HG03066 (cell line): ENCODE measurements around the gene IPCEF1.

Source experiments
- ATAC-seq: cut with Tn5 transposase; IDR thresholded peaks from one replicate; pipeline ENCODE4 v1.9.1; 2021; ENCODE audit warnings: low read depth; ENCODE audit not compliant: unreplicated experiment

IPCEF1 gene

DNA sequence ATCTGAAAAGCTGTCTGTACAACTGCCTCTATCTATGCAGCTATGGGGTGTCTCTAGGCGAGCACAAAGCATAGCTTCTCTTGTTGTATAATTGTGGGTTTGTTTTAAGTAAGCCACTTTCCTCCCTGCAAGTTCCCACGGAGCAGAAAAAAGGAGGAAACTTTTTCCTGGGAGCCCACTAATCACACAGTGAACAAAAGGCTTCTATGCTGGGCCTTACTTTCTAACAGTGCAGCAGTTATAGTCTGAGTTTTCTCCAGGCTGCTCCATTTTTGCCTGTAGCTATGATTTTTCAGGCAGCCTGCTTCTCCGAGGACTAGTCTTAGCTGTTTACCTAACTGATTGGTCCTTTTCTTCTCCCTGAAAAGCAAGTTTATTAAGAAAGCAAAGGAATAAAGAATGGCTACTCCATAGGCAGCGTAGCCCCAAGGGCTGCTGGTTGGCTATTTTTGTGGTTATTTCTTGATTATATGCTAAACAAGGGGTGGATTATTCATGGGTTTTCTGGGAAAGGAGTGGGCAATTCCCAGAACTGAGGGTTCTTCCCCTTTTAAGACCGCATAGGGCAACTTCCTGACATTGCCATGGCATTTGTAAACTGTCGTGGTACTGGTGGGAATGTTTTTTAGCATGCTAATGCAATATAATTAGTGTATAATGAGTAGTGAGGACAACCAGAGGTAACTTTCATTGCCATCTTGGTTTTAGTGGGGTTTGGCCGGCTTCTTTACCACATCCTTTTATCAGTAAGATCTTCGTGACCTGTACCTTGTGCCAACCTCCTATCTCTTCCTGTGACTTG lies 233.2 kb downstream of the IPCEF1 start:
- no peak for ATAC-seq

DNA sequence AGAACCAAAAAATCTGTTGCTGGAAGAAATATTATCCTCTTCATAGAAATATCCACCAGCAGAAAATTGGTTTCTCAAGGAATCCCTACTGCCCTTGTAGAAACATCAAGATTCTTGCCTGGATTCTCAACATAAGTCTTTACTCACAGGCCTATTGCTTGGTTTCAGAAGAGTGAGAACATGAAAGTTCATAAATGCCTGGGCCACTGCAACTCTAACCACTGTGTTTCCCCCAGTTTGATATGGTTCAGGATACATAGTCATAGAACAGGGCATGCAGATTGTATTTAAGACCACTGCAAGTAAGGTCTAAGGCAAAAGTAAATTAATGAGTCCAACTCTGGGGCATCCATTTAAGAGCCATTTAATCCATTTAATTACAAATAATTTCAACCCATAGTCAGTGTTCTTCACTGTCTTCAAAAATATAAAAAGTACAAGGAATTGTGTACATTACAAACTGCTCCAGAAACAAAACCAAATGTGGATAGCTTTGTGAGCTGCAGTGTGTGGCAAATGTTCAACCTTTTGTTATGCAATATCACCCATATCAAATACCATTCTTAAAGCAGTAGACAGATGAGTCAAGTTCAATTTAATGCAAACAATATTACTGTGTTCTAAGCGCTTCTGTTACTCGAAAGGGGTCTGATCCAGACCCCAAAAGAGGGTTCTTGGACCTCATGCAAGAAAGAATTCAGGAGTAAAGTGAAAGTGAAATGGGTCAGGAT lies 234.2 kb downstream of the IPCEF1 start:
- no peak for ATAC-seq

DNA sequence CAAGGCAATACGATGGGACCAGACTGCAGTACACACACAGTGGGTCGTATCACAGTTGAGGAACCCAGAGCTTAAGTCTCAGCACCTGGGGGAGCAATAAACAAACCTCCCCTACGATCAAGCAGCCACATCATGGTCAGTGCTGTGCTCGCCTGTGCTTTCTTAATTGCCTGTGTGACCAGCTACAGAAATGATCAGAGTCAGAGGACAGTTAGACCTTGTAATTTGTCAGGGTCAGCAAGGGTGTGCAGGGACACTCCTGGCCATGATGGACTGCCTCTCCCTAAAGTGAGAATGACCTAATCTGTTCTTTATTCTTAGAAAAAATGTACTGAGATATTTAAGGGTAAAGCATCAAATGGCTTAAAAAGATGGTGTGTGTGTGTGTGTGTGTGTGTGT lies 239.1 kb downstream of the IPCEF1 start:
- ATAC-seq, result no peak

DNA sequence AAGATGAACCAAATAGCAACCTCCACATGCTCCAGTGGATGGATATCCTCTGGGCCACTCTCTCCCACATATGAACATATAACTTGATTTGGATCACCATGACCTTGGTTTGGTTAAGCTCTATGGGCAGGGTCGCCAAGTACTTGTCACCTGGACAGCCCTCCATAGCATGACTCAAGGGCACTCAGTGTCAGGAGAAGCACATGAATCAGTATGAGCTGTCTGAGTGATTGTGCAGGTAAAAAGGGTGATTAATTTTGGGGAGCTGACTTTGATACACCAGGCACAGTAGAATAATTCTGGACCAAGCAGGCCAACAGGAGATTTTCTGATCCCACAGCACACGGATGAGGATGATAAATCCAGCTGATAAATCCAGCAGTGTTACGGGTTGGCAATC lies 243.2 kb downstream of the IPCEF1 start:
- ATAC-seq, result no peak

DNA sequence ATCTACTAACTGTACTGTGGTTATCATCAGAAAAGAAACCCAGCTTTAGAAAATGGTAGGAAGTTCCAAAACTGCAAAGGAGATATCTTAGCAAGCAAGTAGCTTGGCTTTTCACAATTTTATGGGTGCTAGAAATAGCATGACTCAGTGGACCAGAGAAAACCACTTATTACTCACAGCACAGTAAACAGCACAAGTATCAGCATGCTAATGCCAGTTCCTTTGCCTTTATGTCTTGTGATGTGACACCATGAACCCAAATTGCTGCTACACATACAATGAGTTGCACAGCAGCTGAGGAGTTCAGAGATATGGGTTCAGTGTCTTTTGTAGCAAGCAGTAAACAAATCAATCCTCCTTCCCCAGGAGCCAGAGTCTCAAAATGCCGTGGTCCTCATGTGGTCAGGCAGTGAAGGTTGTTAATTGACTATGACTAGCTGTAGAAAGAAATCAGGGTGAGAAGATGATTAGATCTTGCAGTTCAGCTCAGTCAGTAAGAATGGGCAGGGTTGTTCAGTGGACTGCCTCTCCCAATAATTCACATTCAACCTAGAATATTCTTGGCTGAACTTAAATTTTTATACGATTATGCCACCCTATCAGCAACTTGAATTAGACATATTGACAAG lies 244.3 kb downstream of the IPCEF1 start:
- ATAC-seq, result no peak

DNA sequence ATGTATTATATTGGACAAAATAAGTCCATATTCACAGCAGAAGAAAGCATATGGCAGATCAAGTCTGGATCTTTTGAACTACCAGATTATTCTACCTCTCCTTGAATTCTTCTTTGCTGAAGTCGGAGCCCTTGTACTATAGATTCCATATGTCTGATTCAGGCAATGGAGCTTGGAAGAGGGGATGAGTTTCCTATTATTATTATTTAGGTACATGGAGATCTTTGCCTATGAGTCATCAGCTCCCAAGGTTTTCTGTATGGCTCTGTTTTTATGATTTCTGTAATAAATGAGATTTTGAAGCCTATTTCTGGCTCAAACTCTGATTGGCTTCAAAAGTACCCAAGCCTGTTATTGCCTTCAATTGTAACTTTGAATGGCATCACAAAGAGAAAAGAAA lies 245.6 kb downstream of the IPCEF1 start:
- ATAC-seq, result no peak

DNA sequence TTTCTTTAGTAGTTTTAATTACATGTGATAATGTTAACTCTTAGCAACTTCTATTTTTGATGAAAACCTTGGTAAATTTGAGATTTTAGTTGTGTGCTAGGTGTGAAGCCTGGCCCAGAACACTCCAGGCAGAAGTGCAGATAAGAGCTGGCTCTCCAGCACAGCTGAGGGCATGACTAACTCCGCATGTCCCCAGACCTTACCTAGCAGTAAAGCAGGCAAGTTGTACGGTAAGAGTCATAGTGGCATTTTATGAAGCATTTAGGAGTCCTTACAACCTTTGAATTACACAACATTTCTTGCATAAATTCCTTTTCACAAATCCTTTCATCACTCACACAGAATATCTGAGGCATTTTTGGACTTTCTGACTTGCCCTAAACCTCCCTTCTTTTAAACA lies 250.4 kb downstream of the IPCEF1 start:
- no peak for ATAC-seq
